Endothelial cell of umbilical vein (primary cell): Measurements from ENCODE around the gene SPNS2. TPM values are rescaled to one million over a fixed set of nuclear protein-coding genes. Genes with fewer than 3 reads are reported as not detected.
A peak's percentile ranks its signal among the peaks of the same experiment; 100 is the strongest.

Experiments used
- BruUV-seq: library from RNA; stranded (reverse); fragments of 400-500 nt; replicated peaks from 2 replicates; lab custom pipeline; 2021; lab: Mats Ljungman, UMichigan
- CTCF ChIA-PET: fragments of 300-600, 350-600 bp; sonication (Branson Sonifier 250); formaldehyde crosslinking; loops from one replicate; lab custom pipeline; 2021; ENCODE audit warnings: antibody characterized with exemption, inconsistent platforms; lab: Charles Lee
- POLR2A ChIA-PET: fragments of 300-600, 350-600 bp; sonication (Branson Sonifier 250); formaldehyde crosslinking; loops from one replicate; lab custom pipeline; 2021; ENCODE audit warnings: antibody characterized with exemption, inconsistent platforms; lab: Charles Lee
- DNase-seq: peaks from one replicate; pipeline ENCODE4 v3.0.0-alpha.2; 2011; ENCODE audit warnings: low read depth, low spot score
- FAIRE-seq: peaks from 2 replicates; lab custom pipeline; 2011; peaks lifted over from hg19 to GRCh38; lab: Jason Lieb, UNC
- H2AFZ ChIP-seq: 2 replicates; pipeline ENCODE4 v1.6.0; 2012; ENCODE audit warnings: low read depth, low read length, control low read depth, inconsistent platforms
- H3K27ac ChIP-seq: 2 replicates; pipeline ENCODE4 v1.5.1; 2011; ENCODE audit warnings: low read depth, mild to moderate bottlenecking, control low read depth, low read length, moderate library complexity; ENCODE audit not compliant: insufficient read depth
- H3K27me3 ChIP-seq, 2 experiments: 2 replicates each; pipeline versions ENCODE4 v1.6.0 to v1.6.1; 2011; ENCODE audit warnings: low read length in 2 of 2, mixed read lengths in 1 of 2; ENCODE audit not compliant: control insufficient read depth in 2 of 2, insufficient read depth in 2 of 2
- H3K36me3 ChIP-seq, 2 experiments: 2 replicates in 1 of 2; 3 replicates in 1 of 2; pipeline ENCODE4 v1.5.1; 2011; ENCODE audit warnings: low read length in 2 of 2, mild to moderate bottlenecking in 1 of 2, moderate library complexity in 1 of 2; ENCODE audit not compliant: control insufficient read depth in 2 of 2, insufficient read depth in 2 of 2; ENCODE audit errors: extremely low read depth in 1 of 2
- H3K4me1 ChIP-seq: 3 replicates; pipeline ENCODE4 v1.5.1; 2011; ENCODE audit warnings: mild to moderate bottlenecking, low read length; ENCODE audit not compliant: control insufficient read depth, insufficient read depth; ENCODE audit errors: extremely low read depth
- H3K4me2 ChIP-seq: 2 replicates; pipeline ENCODE4 v1.6.1; 2011; ENCODE audit warnings: low read length, control low read depth, mixed read lengths; ENCODE audit not compliant: insufficient read depth
- H3K4me3 ChIP-seq, 3 experiments: fragments of 200-600 bp in 1 of 3; sonication (generic), shearing (Covaris generic) in 1 of 3; replicated peaks in 1 of 3; 2 replicates each; pipeline ENCODE4 v1.5.1; 2011 to 2016; ENCODE audit warnings: control low read depth in 3 of 3, low read length in 3 of 3, mild to moderate bottlenecking in 2 of 3, inconsistent platforms in 1 of 3, low read depth in 1 of 3, moderate library complexity in 1 of 3; ENCODE audit not compliant: insufficient read depth in 1 of 3
- H3K79me2 ChIP-seq: 2 replicates; pipeline ENCODE4 v1.6.0; 2012; ENCODE audit warnings: low read length, inconsistent platforms; ENCODE audit not compliant: control insufficient read depth, insufficient read depth
- H3K9ac ChIP-seq: replicated peaks from 2 replicates; pipeline ENCODE3; 2011; ENCODE audit warnings: low read length, control low read depth; ENCODE audit not compliant: insufficient read depth; ENCODE audit errors: extremely low read depth
- H3K9me1 ChIP-seq: replicated peaks from 3 replicates; pipeline ENCODE4 v1.6.0; 2011; ENCODE audit warnings: mild to moderate bottlenecking, low read length; ENCODE audit not compliant: control insufficient read depth, insufficient read depth; ENCODE audit errors: extremely low read depth
- H3K9me3 ChIP-seq: replicated peaks from 2 replicates; pipeline ENCODE4 v1.5.1; 2012; ENCODE audit warnings: low read length, inconsistent platforms; ENCODE audit not compliant: control insufficient read depth, insufficient read depth
- H4K20me1 ChIP-seq: replicated peaks from 2 replicates; pipeline ENCODE3; 2011; ENCODE audit warnings: mild to moderate bottlenecking, low read length; ENCODE audit not compliant: control insufficient read depth, insufficient read depth; ENCODE audit errors: extremely low read depth
- CTCF ChIP-seq, 2 donors: IDR thresholded peaks; 1 replicate in 1 of 2; 2 replicates in 1 of 2; pipeline ENCODE4 v1.5.1; 2011; ENCODE audit warnings: low read length in 2 of 2, mild to moderate bottlenecking in 2 of 2, moderate library complexity in 2 of 2, control low read depth in 1 of 2, inconsistent platforms in 1 of 2, low read depth in 1 of 2; ENCODE audit not compliant: insufficient read depth in 1 of 2; ENCODE audit errors: extremely low read depth in 1 of 2
- EZH2 ChIP-seq: IDR thresholded peaks from 2 replicates; pipeline ENCODE4 v1.6.1; 2012; ENCODE audit warnings: borderline replicate concordance, low read depth, mild to moderate bottlenecking, moderate library complexity, low read length, inconsistent platforms; ENCODE audit not compliant: severe bottlenecking
- FOS ChIP-seq: IDR thresholded peaks from 2 replicates; pipeline ENCODE4 v1.6.1; 2011; ENCODE audit warnings: mild to moderate bottlenecking, low read length, moderate library complexity, borderline replicate concordance; ENCODE audit not compliant: insufficient read depth
- GATA2 ChIP-seq: IDR thresholded peaks from 2 replicates; pipeline ENCODE4 v1.7.0; 2011; ENCODE audit warnings: low read depth, mild to moderate bottlenecking, moderate library complexity, mixed read lengths, low read length; ENCODE audit not compliant: insufficient read length, insufficient read depth
- JUN ChIP-seq: IDR thresholded peaks from 2 replicates; pipeline ENCODE4 v1.6.1; 2011; ENCODE audit warnings: borderline replicate concordance, low read depth; ENCODE audit not compliant: insufficient read length, insufficient read depth
- MAX ChIP-seq: IDR thresholded peaks from 2 replicates; pipeline ENCODE4 v1.6.1; 2011; ENCODE audit not compliant: insufficient read depth, insufficient read length
- MYC ChIP-seq: IDR thresholded peaks from one replicate; pipeline ENCODE4 v1.6.1; 2011; ENCODE audit warnings: mild to moderate bottlenecking, low read depth, low read length
- POLR2A ChIP-seq: IDR thresholded peaks from 2 replicates; pipeline ENCODE4 v1.6.1; 2012; ENCODE audit warnings: low read depth, mild to moderate bottlenecking, control low read depth, low read length
- POLR2AphosphoS5 ChIP-seq: IDR thresholded peaks from 2 replicates; pipeline ENCODE4 v1.6.1; 2012; ENCODE audit warnings: low read depth, mild to moderate bottlenecking, control low read depth, low read length, moderate library complexity; ENCODE audit not compliant: insufficient read depth
- dilution Hi-C: fragments of 300-500 bp; cut with MboI; formaldehyde crosslinking; loops from one replicate; pipeline ENCODE4 v1.15.0; 2019; ENCODE audit warnings: low sequenced_read_pairs; ENCODE audit not compliant: extremely low pct_ligation_motif_present
- intact Hi-C: fragments of 100-400 bp; cut with micrococcal nuclease; formaldehyde crosslinking; loops from one replicate; pipeline ENCODE4 v1.10.0; 2022
- polyA plus RNA-seq, 4 experiments: library from polyadenylated mRNA; depleted of rRNA in 3 of 4; stranded (reverse) in 3 of 4; unstranded in 1 of 4; fragments of >200 nt; gene quantifications; 2 replicates each; pipeline versions ENCODE4 v1.2.1 to v1.2.3, GENCODE V29; 2011 to 2012; ENCODE audit warnings: missing spikeins in 1 of 4
- total RNA-seq: library from RNA; stranded (reverse); gene quantifications from 2 replicates; pipeline ENCODE4 v1.2.3, GENCODE V29; 2021

Gene SPNS2
- total and polyA plus RNA-seq, 2 donors (not counting 3 experiments of a cell fraction or from before 2014, with no cell fraction given): 70.2 to 77.3 TPM

- Histone ChIP-seq H3K27ac (no peak overlapping the region), H3K27me3 (no peaks in the 10 kb centered on the region), H3K79me2 (no peaks in the 10 kb centered on the region), H2AFZ (no peak overlapping the region), H3K9me1 (no peaks in the 10 kb centered on the region), H3K36me3 (peaks cover 0 to 12% of the 10 kb centered on the region in 2 experiments), H3K4me1 (peaks cover 14% of the 10 kb centered on the region), H3K4me3 (no peak overlapping the region), H3K9me3 (no peaks in the 10 kb centered on the region), H4K20me1 (no peaks in the 10 kb centered on the region), H3K9ac (no peak overlapping the region), H3K4me2 (no peak overlapping the region)
- TF ChIP-seq POLR2A: no peak
- ChIA-PET CTCF (interaction anchor here (0.7 to 1.7 kb wide), 5 partner anchors 9 to 50 kb away, joined by 3 to 6 read pairs (median 4); no protein-coding TSS in a partner anchor), POLR2A (no interaction called here)
- FAIRE-seq: no peak
- BruUV-seq: no TSS peak
- intact Hi-C loops: no loop called here
- dilution Hi-C loops: no loop called here
- DNase-seq: no peak
Observed at GRCh38 chr17:4516735-4517134, 18.1 kb downstream of the SPNS2 start.

GRCh38 chr17:4518901-4519300 is 20.2 kb downstream of the SPNS2 start:
- no peak for FAIRE-seq
- Histone ChIP-seq H3K4me3 (no peak overlapping the region), H3K9me1 (no peaks in the 10 kb centered on the region), H3K4me2 (no peak overlapping the region), H3K9ac (no peak overlapping the region), H3K79me2 (no peaks in the 10 kb centered on the region), H3K4me1 (peaks cover 21% of the 10 kb centered on the region), H2AFZ (peak overlapping the region; percentile 34), H3K36me3 (peaks cover 0 to 9% of the 10 kb centered on the region in 2 experiments), H4K20me1 (no peaks in the 10 kb centered on the region), H3K27me3 (no peaks in the 10 kb centered on the region), H3K27ac (peak overlapping the region; percentile 12), H3K9me3 (no peaks in the 10 kb centered on the region)
- no peak for DNase-seq
- intact Hi-C loops (loop anchor here (1.0 to 2.0 kb wide), 2 partner anchors 12 to 14 kb away; no protein-coding TSS in a partner anchor), dilution Hi-C loops (no loop called here)
- ChIA-PET POLR2A (no interaction called here), CTCF (interaction anchor here (1.1 to 1.3 kb wide), 3 partner anchors 20 to 319 kb away, joined by 3 to 4 read pairs (median 3); partner anchors contain the start of gene SPNS2)
- BruUV-seq: no TSS peak
- TF ChIP-seq EZH2 (no peak), MAX (no peak), MYC (no peak), CTCF (IDR thresholded peaks at IDR 0.05; ENCODE audit: extremely low read depth in 1 of 2, insufficient read depth in 1 of 2, low read depth in 1 of 2, low read length in 2 of 2) (no peak), FOS (no peak), POLR2A (no peak), POLR2AphosphoS5 (no peak), GATA2 (no peak), JUN (no peak)
